GM04503 (cell line): ENCODE results near the gene IFNE.

Experiments
- DNase-seq: peaks from one replicate; pipeline ENCODE4 v3.0.0-alpha.2; 2012; ENCODE audit warnings: low read depth

Gene IFNE, protein sequence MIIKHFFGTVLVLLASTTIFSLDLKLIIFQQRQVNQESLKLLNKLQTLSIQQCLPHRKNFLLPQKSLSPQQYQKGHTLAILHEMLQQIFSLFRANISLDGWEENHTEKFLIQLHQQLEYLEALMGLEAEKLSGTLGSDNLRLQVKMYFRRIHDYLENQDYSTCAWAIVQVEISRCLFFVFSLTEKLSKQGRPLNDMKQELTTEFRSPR

DNA sequence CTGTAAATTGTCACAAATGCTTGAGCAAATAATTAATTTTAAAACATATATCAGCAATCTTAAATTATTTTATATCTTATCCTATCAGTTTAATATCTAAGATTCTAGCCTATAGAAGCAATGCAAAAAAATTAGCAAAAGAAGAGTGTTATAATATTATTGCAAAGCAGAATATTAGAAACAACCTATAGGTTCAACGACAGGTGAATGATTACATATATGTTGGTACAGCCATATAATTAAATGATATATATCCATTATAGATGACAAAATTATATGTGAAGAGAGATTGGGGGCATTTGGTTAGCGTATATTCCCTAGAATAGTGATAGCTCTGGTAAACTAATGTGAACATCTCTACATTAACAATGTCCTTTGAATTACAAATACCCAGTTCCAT is at the start of gene IFNE:
Gene IFNE (minus strand): TSS at position 101 of the 400 bp plus-strand sequence. CDS start 619 bp downstream, outside the sequence.
- DNase-seq, result no peak

DNA sequence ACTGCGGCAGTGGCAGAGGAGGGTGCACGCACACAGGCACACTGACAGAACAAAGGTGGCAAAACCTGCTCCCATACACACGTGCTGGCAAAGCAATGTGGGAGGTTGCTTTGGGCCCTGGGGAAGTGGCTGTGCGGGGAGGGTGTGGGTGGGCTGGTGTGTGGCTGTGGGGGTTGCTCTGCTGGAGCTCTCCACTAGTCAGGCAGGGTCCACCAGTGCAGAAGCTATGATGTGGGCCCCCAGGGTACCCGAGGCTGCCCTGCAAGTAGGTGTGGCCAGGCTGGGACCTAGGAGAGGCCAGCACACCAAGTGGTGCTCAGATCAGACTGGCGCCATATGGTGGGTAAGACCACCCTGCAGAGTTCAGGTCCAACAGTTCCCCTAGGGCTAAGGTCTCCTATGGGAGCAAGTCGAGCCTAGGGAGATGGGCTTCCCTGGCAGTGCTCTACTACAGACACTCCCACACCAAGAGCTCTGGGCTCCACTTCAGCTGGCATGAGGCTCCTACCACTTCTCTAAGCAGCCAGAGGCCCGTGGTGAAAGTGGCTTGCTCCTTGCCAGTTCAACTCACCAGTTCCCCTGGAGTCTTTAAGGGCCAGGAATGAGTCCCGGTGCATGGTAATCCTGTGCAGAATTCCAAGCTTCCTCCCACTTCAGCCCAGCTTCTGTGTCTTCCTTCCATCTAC is 46.2 kb upstream of the IFNE start:
- no peak for DNase-seq

DNA sequence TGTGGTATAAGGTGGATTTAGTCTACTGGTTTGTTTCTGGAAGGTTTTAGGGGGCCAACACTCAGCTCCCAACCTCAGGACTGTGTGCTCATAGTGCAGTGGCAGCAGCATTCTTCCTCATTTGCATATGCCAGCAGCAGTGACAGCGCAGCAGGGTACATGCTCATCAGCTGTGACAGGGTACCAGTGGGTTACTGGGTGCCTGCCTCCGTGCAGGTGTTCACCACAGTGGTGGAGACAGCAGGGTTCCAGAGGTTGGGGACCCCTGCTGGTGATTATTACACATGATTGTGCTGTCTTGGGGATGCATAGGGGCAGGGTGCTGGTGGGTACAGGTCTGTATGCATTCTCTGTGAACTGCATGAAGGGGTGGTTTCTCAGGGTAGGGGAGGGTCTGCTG is 45.5 kb upstream of the IFNE start:
- no peak for DNase-seq

DNA sequence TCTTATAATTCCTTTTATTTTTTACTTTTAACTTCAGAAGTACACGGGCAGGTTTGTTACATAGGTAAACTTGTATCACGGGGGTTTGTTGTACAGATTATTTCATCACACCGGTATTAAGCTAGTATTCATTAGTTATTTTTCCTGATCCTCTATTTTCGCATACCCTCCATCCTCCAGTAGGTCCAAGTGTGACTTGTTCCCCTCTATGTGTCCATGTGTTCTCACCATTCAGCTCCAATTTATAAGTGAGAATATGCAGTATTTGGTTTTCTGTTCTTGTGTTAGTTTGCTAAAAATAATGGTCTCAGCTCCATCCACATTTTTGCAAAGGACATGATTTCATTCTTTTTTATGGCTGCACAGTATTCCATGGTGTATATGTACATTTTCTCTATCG is 43.1 kb upstream of the IFNE start:
- DNase-seq, result no peak

DNA sequence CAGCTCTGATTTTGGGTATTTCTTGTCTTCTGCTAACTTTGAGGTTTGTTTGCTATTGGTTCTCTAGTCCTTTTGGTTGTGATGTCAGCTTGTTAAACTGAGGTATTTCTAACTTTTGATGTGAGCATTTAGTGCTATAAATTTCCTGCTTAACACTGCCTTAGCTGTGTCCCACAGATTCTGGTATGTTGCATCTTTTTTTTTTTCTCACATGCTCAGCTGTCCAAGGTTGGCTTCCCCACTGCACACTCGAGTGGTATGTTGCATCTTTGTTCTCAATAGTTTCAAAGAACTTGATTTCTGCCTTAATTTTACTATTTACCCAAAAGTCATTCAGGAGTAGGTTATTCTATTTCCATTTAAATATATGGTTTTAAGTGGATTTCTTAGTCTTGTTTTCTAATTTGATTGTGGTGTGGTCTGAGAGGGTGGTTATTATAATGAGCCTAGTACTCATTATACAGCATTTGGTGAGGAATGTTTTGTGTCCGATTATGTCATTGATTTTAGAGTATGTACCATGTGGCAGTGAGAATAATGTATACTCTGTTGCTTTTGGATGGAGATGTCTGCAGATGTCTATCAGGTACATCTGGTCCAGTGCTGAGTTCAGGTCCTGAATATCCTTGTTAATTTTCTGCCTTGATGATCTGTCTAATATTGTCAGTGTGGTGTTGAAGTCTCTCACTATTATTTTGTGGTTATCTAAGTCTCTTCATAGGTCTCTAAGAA is 42.2 kb upstream of the IFNE start:
- DNase-seq, result no peak

DNA sequence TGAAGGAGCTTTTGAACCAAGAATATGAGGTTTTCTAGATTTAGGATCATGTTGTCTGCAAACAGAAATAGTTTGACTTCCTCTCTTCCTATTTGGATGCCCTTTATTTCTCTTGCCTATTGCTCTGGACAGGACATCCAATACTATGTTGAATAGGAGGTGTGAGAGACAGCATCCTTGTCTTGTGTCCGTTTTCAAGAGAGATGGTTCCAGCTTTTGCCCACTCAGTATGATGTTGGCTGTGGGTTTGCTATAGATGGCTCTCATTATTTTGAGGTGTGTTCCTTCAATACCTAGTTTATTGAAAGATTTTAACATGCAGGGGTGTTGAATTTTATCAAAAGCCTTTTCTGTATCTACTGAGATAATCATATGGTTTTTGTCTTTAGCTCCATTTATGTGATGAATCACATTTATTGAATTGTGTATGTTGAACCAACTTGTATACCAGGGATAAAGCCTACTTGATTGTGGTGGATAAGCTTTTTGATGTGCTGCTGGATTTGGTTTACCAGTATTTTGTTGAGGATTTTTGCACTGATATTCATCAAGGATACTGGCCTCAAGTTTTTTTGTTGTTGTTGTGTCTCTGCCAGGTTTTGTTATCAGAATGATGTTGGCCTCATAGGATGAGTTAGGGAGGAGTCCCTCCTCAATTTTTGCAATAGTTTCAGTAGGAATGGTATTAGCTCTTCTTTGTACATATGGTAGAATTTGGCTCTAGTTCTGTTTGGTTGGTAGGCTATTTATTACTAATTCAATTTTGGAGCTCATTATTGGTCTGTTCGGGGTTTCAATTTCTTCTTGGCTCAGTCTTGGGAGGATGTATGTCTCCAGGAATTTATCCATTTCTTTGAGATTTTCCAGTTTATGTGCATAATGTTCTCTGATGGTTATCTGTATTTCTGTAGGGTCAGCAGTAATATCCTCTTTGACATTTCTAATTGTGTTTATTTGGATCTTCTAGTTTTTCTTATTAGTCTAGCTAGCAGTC is 41.2 kb upstream of the IFNE start:
- DNase-seq, result no peak

DNA sequence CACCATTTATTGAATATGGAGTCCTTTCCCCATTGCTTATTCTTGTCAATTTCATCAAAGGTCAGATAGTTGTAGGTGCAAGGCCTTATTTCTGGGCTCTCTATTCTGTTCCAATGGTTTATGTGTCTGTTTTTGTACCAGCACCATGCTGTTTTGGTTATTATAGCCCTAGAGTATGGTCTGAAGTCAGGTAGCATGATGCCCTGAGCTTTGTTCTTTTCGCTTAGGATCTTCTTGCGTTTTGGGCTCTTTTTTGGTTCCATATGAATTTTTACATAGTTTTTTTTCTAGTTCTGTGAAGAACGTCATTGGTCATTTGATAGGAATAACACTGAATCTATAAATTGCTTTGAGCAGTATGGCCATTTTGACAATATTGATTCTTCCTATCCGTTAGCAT is 40.2 kb upstream of the IFNE start:
- DNase-seq, result no peak

DNA sequence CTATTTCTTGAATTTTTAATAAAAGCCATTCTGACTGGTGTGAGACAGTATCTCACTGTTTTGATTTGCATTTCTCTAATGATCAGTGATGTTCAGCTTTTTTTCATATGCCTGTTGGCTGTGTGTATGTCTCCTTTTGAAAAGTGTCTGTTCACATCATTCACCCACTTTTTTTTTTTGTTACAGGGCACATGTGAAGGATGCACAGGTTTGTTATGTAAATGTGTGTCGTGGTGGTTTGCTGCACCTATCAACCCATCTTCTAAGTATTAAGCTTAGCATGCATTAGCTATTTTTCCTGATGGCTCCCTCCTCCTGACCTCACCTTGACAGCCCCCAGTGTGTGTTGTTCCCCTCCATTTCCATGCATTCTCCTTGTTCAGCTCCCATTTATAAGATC is 39.3 kb upstream of the IFNE start:
- DNase-seq, result no peak

DNA sequence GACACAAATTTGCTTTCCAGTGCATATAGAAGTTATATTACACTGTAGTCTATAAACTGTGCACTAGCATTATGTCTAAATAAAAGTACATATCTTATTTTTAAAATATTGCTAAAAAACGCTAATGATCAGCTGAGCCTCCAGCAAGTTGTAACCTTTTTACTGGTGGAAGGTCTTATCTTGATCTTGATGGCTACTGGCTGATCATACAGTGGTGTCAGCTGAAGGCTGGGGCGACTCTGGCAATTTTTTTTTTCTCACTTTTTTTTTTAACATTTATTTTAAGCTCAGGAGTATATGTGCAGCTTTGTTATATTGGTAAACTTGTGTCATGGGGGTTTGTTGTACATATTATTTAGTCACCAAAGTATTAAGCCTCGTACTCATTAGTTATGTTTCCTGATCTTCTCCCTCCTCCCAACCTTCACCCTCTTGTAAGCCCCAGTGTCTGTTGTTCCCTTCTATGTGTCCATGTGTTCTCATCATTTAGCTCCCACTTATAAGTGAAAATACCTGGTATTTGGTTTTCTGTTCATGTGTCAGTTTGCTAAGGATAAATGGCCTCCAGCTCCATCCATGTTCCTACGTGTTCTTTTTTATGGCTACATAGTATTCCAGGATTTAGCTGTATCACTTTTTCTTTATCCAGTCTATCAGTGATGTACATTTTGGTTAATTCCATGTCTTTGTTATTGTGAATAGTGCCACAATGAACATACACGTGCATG is 38.6 kb upstream of the IFNE start:
- no peak for DNase-seq

DNA sequence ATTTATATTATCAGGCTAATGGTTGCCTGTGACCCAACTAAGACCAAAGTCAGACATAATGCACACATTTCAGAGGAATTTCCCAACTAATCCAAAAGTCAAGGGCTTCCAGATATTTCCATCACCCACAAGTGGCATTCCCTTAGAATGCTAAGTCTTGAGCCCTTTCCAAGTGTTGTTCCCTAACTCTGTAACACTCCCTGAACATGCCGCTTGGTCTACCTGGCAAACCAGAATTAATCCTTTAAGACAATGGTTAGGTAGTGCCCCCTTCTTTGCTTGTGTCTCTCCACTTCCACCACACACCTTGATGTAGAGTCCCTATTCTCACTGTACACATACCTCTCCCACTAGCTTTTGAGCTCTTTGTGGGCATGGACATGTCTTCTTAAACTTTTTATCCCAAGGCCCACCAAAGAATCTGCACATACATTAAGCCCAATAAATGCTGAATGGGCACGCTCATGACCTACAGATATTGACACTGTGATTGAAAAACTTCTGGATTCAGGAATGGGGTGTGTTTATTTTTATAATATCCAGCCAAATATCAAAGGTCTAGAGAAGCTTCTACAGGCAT is 37.8 kb upstream of the IFNE start:
- DNase-seq, result no peak

DNA sequence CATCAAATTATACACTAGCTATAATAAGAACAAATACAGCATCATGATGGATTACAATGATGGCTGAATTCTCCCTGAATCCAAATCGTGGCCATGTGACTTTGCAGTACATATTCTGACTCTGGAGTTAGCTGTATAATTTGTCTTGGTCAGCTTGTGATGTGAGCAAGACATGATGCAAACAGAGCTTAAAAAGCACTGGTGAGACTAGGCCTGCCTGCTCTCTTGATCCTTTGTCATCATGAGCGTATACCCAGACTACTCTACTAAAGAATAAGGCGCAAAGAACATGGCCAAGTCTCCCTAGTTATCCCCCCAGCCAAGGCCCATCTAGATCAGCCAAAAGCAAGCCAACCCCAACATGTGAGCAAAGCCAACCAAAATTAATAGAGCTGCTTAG is 34.7 kb upstream of the IFNE start:
- no peak for DNase-seq

DNA sequence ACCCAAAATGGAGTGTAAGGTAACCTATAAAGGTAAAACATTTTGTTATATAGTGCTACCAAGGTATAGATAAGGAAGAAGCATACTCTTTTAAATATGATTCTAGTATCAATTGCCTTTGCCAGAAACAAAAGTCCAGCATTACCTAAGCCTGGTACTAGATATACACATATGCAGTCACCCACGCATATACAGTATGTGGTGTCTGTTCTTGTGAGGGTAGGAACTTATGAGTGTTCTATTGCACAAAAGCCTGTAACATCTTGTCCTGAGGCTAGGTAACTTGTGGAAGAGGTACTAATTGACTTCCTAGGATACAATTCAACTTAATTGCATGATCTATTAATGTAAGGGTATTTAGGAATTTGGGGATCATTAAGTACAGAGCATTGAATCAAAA is 31.3 kb upstream of the IFNE start:
- DNase-seq, result no peak

DNA sequence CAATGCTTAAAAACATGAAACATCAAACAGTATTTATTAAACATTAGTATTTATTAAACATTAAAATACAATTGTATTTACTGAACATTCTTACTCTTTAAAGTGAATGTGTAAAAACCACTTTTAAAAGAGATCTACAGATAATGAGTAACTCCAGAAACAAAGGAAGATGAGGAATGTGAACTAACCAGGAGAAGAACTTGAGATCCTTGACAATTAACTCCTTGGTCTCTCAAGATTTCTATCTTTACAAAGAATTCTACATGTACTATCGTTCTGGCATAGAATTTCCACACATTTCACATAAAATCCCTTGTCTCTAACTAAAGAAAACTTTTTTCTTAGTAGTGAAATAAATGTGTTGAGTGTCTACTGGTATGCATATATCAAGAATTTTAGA is 28.7 kb upstream of the IFNE start:
- no peak for DNase-seq

DNA sequence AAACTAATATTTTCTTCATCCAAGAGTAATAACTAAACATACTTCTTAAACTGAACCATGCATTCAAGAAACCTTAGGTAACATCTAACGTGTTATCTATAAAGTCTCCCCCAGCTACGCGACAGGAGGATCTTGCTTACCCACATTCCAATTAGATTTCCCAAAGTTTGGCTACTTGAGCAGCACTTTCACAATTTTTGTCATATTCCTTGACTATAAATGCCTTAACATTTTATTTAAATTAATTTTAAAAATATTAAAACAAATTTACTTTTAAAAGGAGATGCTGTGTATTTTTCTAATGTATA is 25.3 kb upstream of the IFNE start:
- DNase-seq, result no peak

DNA sequence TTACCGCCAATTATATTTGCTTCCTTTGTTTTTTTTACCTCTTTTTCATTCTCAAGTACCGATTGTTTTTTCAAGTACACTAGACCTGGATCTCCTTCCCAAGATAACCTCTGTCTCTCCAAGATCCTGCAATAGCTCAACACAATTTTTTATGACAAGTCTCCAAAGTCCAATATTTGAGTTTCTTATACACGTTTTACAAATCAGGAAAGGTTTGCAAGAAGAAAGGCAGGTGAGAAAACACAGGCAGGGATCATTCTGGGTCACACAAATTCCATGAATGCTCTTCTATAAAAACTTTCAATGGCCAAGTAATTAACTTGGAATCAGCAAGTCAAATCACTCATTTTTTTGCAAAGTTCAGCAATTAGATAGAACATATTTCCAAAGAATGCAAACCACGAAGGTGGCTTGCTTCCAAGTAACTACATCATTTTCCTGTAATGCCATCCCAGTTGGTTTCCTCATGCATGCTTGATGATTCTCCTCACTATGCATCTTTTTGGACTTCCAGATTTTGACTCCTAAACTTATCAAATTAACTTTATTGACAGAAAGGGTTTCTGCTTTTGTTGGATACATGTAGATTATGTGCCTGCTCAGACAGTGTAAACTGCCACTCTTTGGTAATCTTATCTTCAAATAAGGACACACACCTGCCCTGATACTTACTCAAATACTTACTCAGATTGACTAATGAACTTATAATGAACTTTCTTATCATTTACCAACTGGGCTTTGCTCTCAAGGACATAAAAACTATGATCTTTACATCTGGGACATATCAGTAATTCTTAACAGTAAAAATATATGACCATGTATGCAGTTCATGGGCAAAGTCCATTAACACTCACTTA is 24.7 kb upstream of the IFNE start:
- DNase-seq, result peak; percentile 90

DNA sequence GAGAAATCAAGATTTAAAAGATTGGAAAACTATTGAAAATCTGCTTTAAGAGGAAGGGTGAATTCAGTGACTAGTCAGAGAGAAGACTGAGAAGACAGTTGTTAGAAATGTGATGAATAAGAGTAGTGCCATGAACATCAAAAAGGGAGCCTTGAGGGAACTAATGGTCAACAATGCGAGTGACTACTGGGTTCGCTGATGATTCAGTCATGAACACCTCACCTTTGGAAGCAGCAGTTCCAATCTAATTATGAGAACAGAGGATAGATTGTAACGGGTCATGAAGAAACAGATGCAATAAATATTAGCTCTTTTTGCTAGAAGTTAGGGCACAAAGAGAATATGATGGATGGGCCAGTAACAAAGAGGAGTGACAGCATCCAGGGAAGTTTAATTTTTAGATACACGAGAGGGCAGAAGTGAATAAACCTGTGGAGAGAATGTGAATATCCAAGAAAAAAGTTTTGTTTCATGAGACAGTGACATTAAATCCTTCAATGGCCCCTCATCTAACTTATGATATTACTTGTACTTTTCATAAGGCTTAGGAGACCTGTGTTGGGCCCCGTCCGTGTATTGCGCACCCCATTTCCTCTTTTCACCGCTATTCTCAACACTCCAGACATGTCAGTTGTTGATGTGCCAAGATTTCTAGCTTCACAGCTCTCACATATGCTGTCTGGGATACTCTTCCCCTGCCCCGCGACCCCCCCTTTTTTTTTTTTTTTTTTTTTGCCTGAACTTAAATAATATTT is 23.5 kb upstream of the IFNE start:
- DNase-seq, result no peak

DNA sequence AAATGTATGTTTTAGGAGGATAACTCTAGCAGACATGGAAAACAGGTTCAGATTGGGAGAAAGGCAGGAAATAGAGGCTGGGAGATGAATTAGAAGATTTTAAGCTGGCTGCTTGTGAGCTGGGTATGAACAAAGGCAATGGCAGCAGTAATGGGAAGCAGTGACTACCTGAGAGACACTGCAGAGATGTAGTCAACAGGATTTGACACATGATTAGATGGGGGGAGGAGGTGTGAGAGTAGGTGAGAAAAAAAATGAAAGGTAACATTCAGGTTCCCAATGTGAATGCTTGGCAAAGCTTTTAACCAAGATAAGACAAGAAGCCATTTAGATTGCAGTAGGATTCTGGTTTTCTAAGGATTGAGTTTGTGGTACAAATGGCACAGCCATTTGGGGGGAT is 22.8 kb upstream of the IFNE start:
- no peak for DNase-seq

DNA sequence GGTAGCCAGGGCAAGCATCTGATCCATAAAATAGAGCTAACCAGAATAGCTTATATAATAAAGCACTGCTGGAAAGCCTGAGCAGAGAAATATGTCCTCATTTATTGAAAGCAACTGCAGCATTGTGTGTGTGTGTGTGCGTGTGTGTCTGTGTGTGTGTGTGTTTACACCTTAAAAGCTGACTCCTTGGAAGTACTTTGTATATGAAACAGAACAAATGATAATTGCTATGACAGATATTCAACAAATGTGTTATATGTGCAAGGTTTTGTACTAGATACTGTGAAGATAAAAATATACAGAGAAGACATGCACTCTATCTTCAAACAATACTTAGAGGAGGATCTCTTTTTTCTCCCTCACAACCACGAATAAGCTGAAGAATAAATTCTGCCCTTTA is 22.0 kb upstream of the IFNE start:
- no peak for DNase-seq

DNA sequence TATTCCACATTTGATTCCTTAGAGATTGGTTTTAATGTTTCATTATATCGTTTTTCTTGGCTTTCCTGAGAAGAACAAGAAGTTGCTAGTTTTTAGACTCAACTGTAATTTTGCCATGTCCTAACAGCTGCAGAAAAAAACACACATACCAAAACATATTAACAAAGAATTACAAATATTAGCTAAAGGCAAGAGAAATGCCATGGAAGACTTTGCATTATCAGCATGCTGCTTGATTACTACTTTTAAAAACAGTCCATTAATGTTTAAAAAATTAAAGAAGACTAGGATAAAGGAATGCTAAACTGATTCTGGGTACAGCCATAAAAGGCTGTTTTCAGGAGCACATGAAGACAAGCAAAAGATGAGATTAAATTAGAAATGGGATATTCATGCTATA is 20.5 kb upstream of the IFNE start:
- no peak for DNase-seq

DNA sequence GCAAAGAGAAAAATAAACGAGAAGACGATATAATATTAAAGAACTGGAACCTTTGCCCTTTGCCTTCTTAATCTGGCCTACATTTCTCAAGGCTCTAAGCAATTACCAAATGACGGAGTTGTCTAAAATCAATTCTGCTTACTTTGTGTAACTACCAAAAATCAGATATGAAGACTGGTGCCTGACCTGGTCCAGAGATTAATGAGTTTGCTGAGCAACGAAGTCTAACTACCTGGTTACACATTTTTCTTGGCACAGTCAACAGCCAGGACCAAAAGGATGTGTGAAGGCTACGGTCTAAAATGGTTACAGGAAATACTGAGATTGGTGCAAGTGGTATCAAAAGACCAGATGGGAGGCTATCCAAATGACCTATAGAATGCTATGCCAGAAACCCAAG is 17.8 kb upstream of the IFNE start:
- DNase-seq, result no peak
